Liver (tissue), 9 donors: ENCODE measurements around the gene CDH4. TPM values are rescaled to one million over a fixed set of nuclear protein-coding genes. Genes with fewer than 3 reads are reported as not detected.

ENCODE experiments used
- DNase-seq: peaks from one replicate; pipeline ENCODE4 v3.0.0-alpha.2; 2017; ENCODE audit warnings: low spot score
- H3K27ac ChIP-seq, 2 donors: one replicate each; pipeline ENCODE4 v1.7.0; 2013; ENCODE audit warnings: inconsistent platforms in 2 of 2, low read length in 2 of 2, control low read depth in 1 of 2, low read depth in 1 of 2, mild to moderate bottlenecking in 1 of 2
- H3K27me3 ChIP-seq, 4 donors: one replicate each; pipeline versions ENCODE4 v1.6.1 to v1.7.0; 2013; ENCODE audit warnings: low read length in 3 of 4, inconsistent platforms in 1 of 4, mild to moderate bottlenecking in 1 of 4, moderate library complexity in 1 of 4; ENCODE audit not compliant: control insufficient read depth in 4 of 4, insufficient read depth in 4 of 4
- H3K36me3 ChIP-seq, 4 donors: one replicate each; pipeline versions ENCODE4 v1.6.1 to v1.7.0; 2013; ENCODE audit warnings: low read length in 3 of 4, mild to moderate bottlenecking in 3 of 4, low read depth in 1 of 4, moderate library complexity in 1 of 4; ENCODE audit not compliant: control insufficient read depth in 4 of 4, insufficient read depth in 3 of 4
- H3K4me1 ChIP-seq, 4 donors: one replicate each; pipeline versions ENCODE4 v1.6.1 to v1.7.0; 2013; ENCODE audit warnings: low read length in 3 of 4, mild to moderate bottlenecking in 3 of 4, moderate library complexity in 1 of 4; ENCODE audit not compliant: control insufficient read depth in 4 of 4, insufficient read depth in 4 of 4
- H3K4me3 ChIP-seq, 3 donors: one replicate each; pipeline versions ENCODE4 v1.6.1 to v1.7.0; 2013; ENCODE audit warnings: low read length in 3 of 3, control low read depth in 1 of 3, low read depth in 1 of 3, mild to moderate bottlenecking in 1 of 3
- H3K9ac ChIP-seq, 2 donors: one replicate each; pipeline ENCODE4 v1.7.0; 2013; ENCODE audit warnings: low read length in 2 of 2, mild to moderate bottlenecking in 2 of 2, moderate library complexity in 2 of 2, control low read depth in 1 of 2, low read depth in 1 of 2
- H3K9me3 ChIP-seq, 4 donors: one replicate each; pipeline versions ENCODE4 v1.6.1 to v1.7.0; 2013; ENCODE audit warnings: low read length in 3 of 4; ENCODE audit not compliant: control insufficient read depth in 4 of 4
- EGR1 ChIP-seq, 2 donors: IDR thresholded peaks; 2 replicates each; pipeline ENCODE4 v1.6.1; 2016 to 2018; ENCODE audit warnings: antibody characterized with exemption in 2 of 2, low read depth in 2 of 2
- FOXA1 ChIP-seq: IDR thresholded peaks from 2 replicates; pipeline ENCODE4 v1.6.1; 2016; ENCODE audit warnings: antibody characterized with exemption
- FOXA2 ChIP-seq: IDR thresholded peaks from 2 replicates; pipeline ENCODE4 v1.6.1; 2016; ENCODE audit warnings: antibody characterized with exemption
- GABPA ChIP-seq, 2 donors: IDR thresholded peaks in 1 of 2; conservative IDR thresholded peaks in 1 of 2; 2 replicates each; pipeline ENCODE4 v1.6.1; 2016; ENCODE audit warnings: antibody characterized with exemption in 2 of 2, mild to moderate bottlenecking in 1 of 2, moderate library complexity in 1 of 2
- HNF4A ChIP-seq, 2 donors: conservative IDR thresholded peaks; 2 replicates each; pipeline ENCODE4 v1.6.1; 2016; ENCODE audit warnings: antibody characterized with exemption in 2 of 2, mild to moderate bottlenecking in 2 of 2
- HNF4G ChIP-seq: IDR thresholded peaks from 2 replicates; pipeline ENCODE4 v1.6.1; 2016; ENCODE audit warnings: antibody characterized with exemption
- JUND ChIP-seq, 2 donors: IDR thresholded peaks; 2 replicates each; pipeline ENCODE4 v1.6.1; 2016; ENCODE audit warnings: antibody characterized with exemption in 2 of 2
- NR2F2 ChIP-seq: IDR thresholded peaks from 2 replicates; pipeline ENCODE4 v1.6.1; 2016; ENCODE audit warnings: antibody characterized with exemption
- RAD21 ChIP-seq, 2 donors: IDR thresholded peaks; 2 replicates each; pipeline ENCODE4 v1.6.1; 2016; ENCODE audit warnings: antibody characterized with exemption in 2 of 2, mild to moderate bottlenecking in 2 of 2
- RXRA ChIP-seq, 2 donors: IDR thresholded peaks; 2 replicates each; pipeline ENCODE4 v1.6.1; 2017 to 2018; ENCODE audit warnings: antibody characterized with exemption in 2 of 2, mild to moderate bottlenecking in 1 of 2
- SP1 ChIP-seq: IDR thresholded peaks from 2 replicates; pipeline ENCODE4 v1.6.1; 2018; ENCODE audit warnings: antibody characterized with exemption, mild to moderate bottlenecking
- TAF1 ChIP-seq: conservative IDR thresholded peaks from 2 replicates; pipeline ENCODE4 v1.6.1; 2016; ENCODE audit warnings: antibody characterized with exemption, mild to moderate bottlenecking
- YY1 ChIP-seq: IDR thresholded peaks from 2 replicates; pipeline ENCODE4 v1.6.1; 2016; ENCODE audit warnings: antibody characterized with exemption, mild to moderate bottlenecking
- WGBS: extraction: QIAGEN DNeasy Blood & Tissue Kit; methylation state at CpG from one replicate; pipeline ENCODE4 v1.1.7; 2013; 5-methylcytosine and 5-hydroxymethylcytosine counted together
- polyA plus RNA-seq, 2 donors: library from polyadenylated mRNA; stranded (reverse) in 1 of 2; unstranded in 1 of 2; fragments of 200-250 nt in 1 of 2; fragments of >200 nt in 1 of 2; fragmentation: Nextera tagmentation in 1 of 2; extraction: Ambion mirVana in 1 of 2; gene quantifications; one replicate each; pipeline versions ENCODE4 v1.2.1 to v1.2.3, GENCODE V29; 2013 to 2015
- total RNA-seq, 2 donors: library from RNA; depleted of rRNA; stranded (reverse); fragments of >200 nt; gene quantifications; one replicate each; pipeline ENCODE4 v1.2.3, GENCODE V29; 2014
- TF ChIP-seq, protein P1 (sequence below): IDR thresholded peaks from 2 replicates; pipeline ENCODE4 v1.6.1; 2016; ENCODE audit warnings: antibody characterized with exemption
- TF ChIP-seq, protein P2 (sequence below): IDR thresholded peaks from 2 replicates; pipeline ENCODE4 v1.6.1; 2016; ENCODE audit warnings: antibody characterized with exemption, mild to moderate bottlenecking
- TF ChIP-seq, protein P3 (sequence below): IDR thresholded peaks from 2 replicates; pipeline ENCODE4 v1.6.1; 2016; ENCODE audit warnings: antibody characterized with exemption
- TF ChIP-seq, protein P4 (sequence below): IDR thresholded peaks from 2 replicates; pipeline ENCODE4 v1.6.1; 2016; ENCODE audit warnings: antibody characterized with exemption
- TF ChIP-seq, protein P5 (sequence below): fragments of 150-350 bp; IDR thresholded peaks from 2 replicates; pipeline ENCODE4 v1.5.1; 2017; ENCODE audit warnings: improper control_type of control experiment, low read depth, low read length; ENCODE audit not compliant: missing input control
- donor health status: healthy.
- donor health status: healthy.
- donor health status: healthy.
- donor health status: healthy.
- donor health status: healthy.

The CDH4 gene
- total and polyA plus RNA-seq, 4 donors = 0.03 to 0.25 (median 0.19) TPM; not detected in 1

DNA sequence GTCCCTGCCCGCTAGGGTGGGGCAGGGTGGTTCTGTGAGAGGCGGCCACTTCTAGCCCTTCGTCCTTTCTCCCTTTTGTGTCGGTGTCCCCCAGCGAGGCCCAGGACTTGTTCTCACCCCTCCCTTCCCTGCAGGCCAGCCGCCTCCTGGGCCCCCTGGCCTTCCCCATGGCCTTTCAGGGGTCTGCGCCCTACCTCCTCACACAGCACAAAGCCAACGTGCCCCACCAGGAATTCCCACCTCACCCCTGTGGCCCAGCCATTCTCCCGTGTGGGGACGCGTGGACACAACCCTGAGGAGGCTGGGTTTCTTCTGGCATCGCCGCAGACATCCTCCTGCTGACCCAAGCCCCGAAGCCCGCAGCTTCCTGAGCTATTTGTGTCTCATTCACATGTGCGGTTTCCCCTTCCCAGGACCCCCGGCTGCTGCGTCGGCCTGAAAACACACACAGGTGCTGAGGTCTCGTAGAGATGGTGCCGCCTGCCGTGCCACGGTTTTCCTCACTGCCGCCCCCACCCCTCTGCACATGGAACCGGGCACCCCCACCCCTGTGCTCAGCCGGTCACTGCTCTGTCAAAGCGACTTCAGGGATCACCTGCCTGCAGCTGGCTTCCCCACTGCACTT, 375.8 kb downstream of the CDH4 start:
- Histone ChIP-seq H3K36me3 (no peaks in the 10 kb centered on the region), H3K27ac (no peak overlapping the region), H3K9ac (no peak overlapping the region), H3K9me3 (no peaks in the 10 kb centered on the region), H3K4me3 (no peak overlapping the region), H3K27me3 (no peaks in the 10 kb centered on the region), H3K4me1 (no peaks in the 10 kb centered on the region)
- DNase-seq = no peak
- TF ChIP-seq RAD21 (IDR thresholded peaks at IDR 0.05) (no peak), HNF4A (conservative IDR thresholded peaks at IDR 0.05) (no peak), SP1 (no peak), FOXA1 (no peak), GABPA (IDR thresholded peaks at IDR 0.05 in 1 of 2, conservative IDR thresholded peaks at IDR 0.05 in 1 of 2) (no peak), HNF4G (no peak), FOXA2 (no peak), EGR1 (IDR thresholded peaks at IDR 0.05; ENCODE audit: low read depth in 2 of 2) (no peak), RXRA (IDR thresholded peaks at IDR 0.05) (no peak)
- TF ChIP-seq, protein P1, sequence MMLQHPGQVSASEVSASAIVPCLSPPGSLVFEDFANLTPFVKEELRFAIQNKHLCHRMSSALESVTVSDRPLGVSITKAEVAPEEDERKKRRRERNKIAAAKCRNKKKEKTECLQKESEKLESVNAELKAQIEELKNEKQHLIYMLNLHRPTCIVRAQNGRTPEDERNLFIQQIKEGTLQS = no peak
- TF ChIP-seq, protein P2, sequence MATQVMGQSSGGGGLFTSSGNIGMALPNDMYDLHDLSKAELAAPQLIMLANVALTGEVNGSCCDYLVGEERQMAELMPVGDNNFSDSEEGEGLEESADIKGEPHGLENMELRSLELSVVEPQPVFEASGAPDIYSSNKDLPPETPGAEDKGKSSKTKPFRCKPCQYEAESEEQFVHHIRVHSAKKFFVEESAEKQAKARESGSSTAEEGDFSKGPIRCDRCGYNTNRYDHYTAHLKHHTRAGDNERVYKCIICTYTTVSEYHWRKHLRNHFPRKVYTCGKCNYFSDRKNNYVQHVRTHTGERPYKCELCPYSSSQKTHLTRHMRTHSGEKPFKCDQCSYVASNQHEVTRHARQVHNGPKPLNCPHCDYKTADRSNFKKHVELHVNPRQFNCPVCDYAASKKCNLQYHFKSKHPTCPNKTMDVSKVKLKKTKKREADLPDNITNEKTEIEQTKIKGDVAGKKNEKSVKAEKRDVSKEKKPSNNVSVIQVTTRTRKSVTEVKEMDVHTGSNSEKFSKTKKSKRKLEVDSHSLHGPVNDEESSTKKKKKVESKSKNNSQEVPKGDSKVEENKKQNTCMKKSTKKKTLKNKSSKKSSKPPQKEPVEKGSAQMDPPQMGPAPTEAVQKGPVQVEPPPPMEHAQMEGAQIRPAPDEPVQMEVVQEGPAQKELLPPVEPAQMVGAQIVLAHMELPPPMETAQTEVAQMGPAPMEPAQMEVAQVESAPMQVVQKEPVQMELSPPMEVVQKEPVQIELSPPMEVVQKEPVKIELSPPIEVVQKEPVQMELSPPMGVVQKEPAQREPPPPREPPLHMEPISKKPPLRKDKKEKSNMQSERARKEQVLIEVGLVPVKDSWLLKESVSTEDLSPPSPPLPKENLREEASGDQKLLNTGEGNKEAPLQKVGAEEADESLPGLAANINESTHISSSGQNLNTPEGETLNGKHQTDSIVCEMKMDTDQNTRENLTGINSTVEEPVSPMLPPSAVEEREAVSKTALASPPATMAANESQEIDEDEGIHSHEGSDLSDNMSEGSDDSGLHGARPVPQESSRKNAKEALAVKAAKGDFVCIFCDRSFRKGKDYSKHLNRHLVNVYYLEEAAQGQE = no peak
- TF ChIP-seq, protein P3, sequence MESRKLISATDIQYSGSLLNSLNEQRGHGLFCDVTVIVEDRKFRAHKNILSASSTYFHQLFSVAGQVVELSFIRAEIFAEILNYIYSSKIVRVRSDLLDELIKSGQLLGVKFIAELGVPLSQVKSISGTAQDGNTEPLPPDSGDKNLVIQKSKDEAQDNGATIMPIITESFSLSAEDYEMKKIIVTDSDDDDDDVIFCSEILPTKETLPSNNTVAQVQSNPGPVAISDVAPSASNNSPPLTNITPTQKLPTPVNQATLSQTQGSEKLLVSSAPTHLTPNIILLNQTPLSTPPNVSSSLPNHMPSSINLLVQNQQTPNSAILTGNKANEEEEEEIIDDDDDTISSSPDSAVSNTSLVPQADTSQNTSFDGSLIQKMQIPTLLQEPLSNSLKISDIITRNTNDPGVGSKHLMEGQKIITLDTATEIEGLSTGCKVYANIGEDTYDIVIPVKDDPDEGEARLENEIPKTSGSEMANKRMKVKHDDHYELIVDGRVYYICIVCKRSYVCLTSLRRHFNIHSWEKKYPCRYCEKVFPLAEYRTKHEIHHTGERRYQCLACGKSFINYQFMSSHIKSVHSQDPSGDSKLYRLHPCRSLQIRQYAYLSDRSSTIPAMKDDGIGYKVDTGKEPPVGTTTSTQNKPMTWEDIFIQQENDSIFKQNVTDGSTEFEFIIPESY = no peak
- TF ChIP-seq, protein P4, sequence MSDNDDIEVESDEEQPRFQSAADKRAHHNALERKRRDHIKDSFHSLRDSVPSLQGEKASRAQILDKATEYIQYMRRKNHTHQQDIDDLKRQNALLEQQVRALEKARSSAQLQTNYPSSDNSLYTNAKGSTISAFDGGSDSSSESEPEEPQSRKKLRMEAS = no peak
- TF ChIP-seq, protein P5, sequence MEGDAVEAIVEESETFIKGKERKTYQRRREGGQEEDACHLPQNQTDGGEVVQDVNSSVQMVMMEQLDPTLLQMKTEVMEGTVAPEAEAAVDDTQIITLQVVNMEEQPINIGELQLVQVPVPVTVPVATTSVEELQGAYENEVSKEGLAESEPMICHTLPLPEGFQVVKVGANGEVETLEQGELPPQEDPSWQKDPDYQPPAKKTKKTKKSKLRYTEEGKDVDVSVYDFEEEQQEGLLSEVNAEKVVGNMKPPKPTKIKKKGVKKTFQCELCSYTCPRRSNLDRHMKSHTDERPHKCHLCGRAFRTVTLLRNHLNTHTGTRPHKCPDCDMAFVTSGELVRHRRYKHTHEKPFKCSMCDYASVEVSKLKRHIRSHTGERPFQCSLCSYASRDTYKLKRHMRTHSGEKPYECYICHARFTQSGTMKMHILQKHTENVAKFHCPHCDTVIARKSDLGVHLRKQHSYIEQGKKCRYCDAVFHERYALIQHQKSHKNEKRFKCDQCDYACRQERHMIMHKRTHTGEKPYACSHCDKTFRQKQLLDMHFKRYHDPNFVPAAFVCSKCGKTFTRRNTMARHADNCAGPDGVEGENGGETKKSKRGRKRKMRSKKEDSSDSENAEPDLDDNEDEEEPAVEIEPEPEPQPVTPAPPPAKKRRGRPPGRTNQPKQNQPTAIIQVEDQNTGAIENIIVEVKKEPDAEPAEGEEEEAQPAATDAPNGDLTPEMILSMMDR = no peak
- 81% methylated on average over 27 of the region's 27 CpGs for WGBS

DNA sequence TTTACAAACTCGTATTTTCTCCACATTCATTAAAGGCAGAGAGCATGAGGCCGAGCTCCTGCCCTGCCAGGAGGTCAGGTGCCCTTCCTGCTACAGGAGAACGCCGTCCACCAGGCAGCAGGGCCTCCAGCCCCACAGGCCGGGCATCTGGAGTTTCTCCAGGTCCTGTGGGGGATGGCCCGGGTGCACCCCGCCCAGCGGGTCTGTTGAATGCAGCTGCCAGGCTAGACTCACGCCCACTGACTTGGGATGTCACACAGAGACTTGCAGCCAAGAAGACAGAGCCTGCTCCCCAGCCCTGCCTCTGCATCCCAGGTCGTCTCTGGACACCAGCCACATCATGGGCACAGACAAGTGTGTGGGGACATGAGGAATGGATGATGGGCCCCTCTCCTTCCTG, 376.4 kb downstream of the CDH4 start:
- no peak for DNase-seq
- no peaks in the 10 kb centered on the region for H3K27me3 ChIP-seq
- no peak for TF ChIP-seq HNF4A (conservative IDR thresholded peaks at IDR 0.05)
- no peak for TF ChIP-seq TAF1
- TF ChIP-seq HNF4G = no peak
- no peak for TF ChIP-seq RAD21 (IDR thresholded peaks at IDR 0.05)
- no peak for TF ChIP-seq JUND (IDR thresholded peaks at IDR 0.05)
- no peak for TF ChIP-seq FOXA2
- no peak for TF ChIP-seq NR2F2
- no peak for TF ChIP-seq RXRA (IDR thresholded peaks at IDR 0.05)
- TF ChIP-seq SP1 = no peak
- no peak for TF ChIP-seq YY1
- no peak for TF ChIP-seq EGR1 (IDR thresholded peaks at IDR 0.05; ENCODE audit: low read depth in 2 of 2)
- TF ChIP-seq, protein P5 = no peak
- TF ChIP-seq, protein P2 = no peak

More for the DNA sequence above, 376.4 kb downstream of the CDH4 start:
- WGBS = 70% methylated on average over 10 of the region's 10 CpGs
- H3K36me3 ChIP-seq = no peaks in the 10 kb centered on the region
- H3K9me3 ChIP-seq = no peaks in the 10 kb centered on the region
- no peak overlapping the region for H3K4me3 ChIP-seq
- H3K4me1 ChIP-seq = no peaks in the 10 kb centered on the region
- no peak overlapping the region for H3K27ac ChIP-seq
- H3K9ac ChIP-seq = no peak overlapping the region
